ENCODE measurements around the gene SNTG2. TPM values are rescaled to one million over a fixed set of nuclear protein-coding genes. Genes with fewer than 3 reads are reported as not detected.

Gene SNTG2
- total RNA-seq, 2 donors from 2014 or later: 4.1 to 11.9 TPM

- H3K9ac ChIP-seq (ENCODE audit: extremely low read depth, low read length, poor library complexity, severe bottlenecking): no peak overlapping the region
- H3K27ac ChIP-seq (ENCODE audit: low read depth, low read length): no peak overlapping the region
- Mint-ChIP-seq H3K4me3 (no peak overlapping the region), H3K9me3 (no peaks in the 10 kb centered on the region), H3K36me3 (ENCODE audit: low read depth) (no peaks in the 10 kb centered on the region), H3K4me1 (no peaks in the 10 kb centered on the region), H3K27me3 (ENCODE audit: insufficient read depth) (no peaks in the 10 kb centered on the region), H3K27ac (no peak overlapping the region)
- H3K4me3 ChIP-seq (ENCODE audit: low read length): no peak overlapping the region
- DNase-seq: no peak
- TF ChIP-seq CTCF (conservative IDR thresholded peaks at IDR 0.05): no peak
- H3K27me3 ChIP-seq (ENCODE audit: control insufficient read depth, insufficient read depth, low read length, poor library complexity, severe bottlenecking): no peaks in the 10 kb centered on the region
- H3K9me3 ChIP-seq (ENCODE audit: control insufficient read depth, low read length): no peaks in the 10 kb centered on the region
- WGBS, 2 experiments (ENCODE audit: insufficient coverage in 1 of 2, insufficient read length in 1 of 2): 87% methylated on average over 5 of the region's 5 CpGs; no CpG with 5 or more reads in 1 of the 2 experiments
- H3K4me1 ChIP-seq (ENCODE audit: control insufficient read depth, insufficient read depth, low read length): no peaks in the 10 kb centered on the region
- H3K36me3 ChIP-seq (ENCODE audit: control insufficient read depth, insufficient read depth, low read length): no peaks in the 10 kb centered on the region
Measured at GRCh38 chr2:1251520-1251919, 300.9 kb downstream of the SNTG2 start.

GRCh38 chr2:1253629-1254028 lies 303.0 kb downstream of the SNTG2 start:
- H3K4me3 Mint-ChIP-seq: no peak overlapping the region
- WGBS, 2 experiments (ENCODE audit: insufficient coverage in 1 of 2, insufficient read length in 1 of 2): 65 to 73% methylated on average over 4 of the region's 4 CpGs
- H3K9ac ChIP-seq (ENCODE audit: extremely low read depth, low read length, poor library complexity, severe bottlenecking): no peak overlapping the region
- H3K27me3 Mint-ChIP-seq (ENCODE audit: insufficient read depth): no peaks in the 10 kb centered on the region
- DNase-seq: no peak
- no peaks in the 10 kb centered on the region for H3K36me3 Mint-ChIP-seq (ENCODE audit: low read depth)
- no peaks in the 10 kb centered on the region for H3K9me3 Mint-ChIP-seq
- H3K4me3 ChIP-seq (ENCODE audit: low read length): no peak overlapping the region
- TF ChIP-seq CTCF (conservative IDR thresholded peaks at IDR 0.05): no peak
- no peak overlapping the region for H3K27ac Mint-ChIP-seq
- H3K9me3 ChIP-seq (ENCODE audit: control insufficient read depth, low read length): no peaks in the 10 kb centered on the region
- H3K4me1 ChIP-seq (ENCODE audit: control insufficient read depth, insufficient read depth, low read length): no peaks in the 10 kb centered on the region
- H3K27ac ChIP-seq (ENCODE audit: low read depth, low read length): no peak overlapping the region
- H3K27me3 ChIP-seq (ENCODE audit: control insufficient read depth, insufficient read depth, low read length, poor library complexity, severe bottlenecking): no peaks in the 10 kb centered on the region
- H3K36me3 ChIP-seq (ENCODE audit: control insufficient read depth, insufficient read depth, low read length): no peaks in the 10 kb centered on the region
- H3K4me1 Mint-ChIP-seq: no peaks in the 10 kb centered on the region

GRCh38 chr2:1254662-1255343 lies 304.2 kb downstream of the SNTG2 start:
- DNase-seq: no peak
- no peak overlapping the region for H3K27ac Mint-ChIP-seq
- Histone ChIP-seq H3K27me3 (ENCODE audit: control insufficient read depth, insufficient read depth, low read length, poor library complexity, severe bottlenecking) (no peaks in the 10 kb centered on the region), H3K9me3 (ENCODE audit: control insufficient read depth, low read length) (no peaks in the 10 kb centered on the region), H3K4me1 (ENCODE audit: control insufficient read depth, insufficient read depth, low read length) (no peaks in the 10 kb centered on the region), H3K36me3 (ENCODE audit: control insufficient read depth, insufficient read depth, low read length) (no peaks in the 10 kb centered on the region), H3K27ac (ENCODE audit: low read depth, low read length) (no peak overlapping the region), H3K9ac (ENCODE audit: extremely low read depth, low read length, poor library complexity, severe bottlenecking) (no peak overlapping the region), H3K4me3 (ENCODE audit: low read length) (no peak overlapping the region)
- no peaks in the 10 kb centered on the region for H3K36me3 Mint-ChIP-seq (ENCODE audit: low read depth)
- no peaks in the 10 kb centered on the region for H3K9me3 Mint-ChIP-seq
- H3K27me3 Mint-ChIP-seq (ENCODE audit: insufficient read depth): no peaks in the 10 kb centered on the region
- 89 to 93% methylated on average over 16 to 18 of the region's 18 CpGs for WGBS, 2 experiments (ENCODE audit: insufficient coverage in 1 of 2, insufficient read length in 1 of 2)
- H3K4me1 Mint-ChIP-seq: no peaks in the 10 kb centered on the region
- no peak overlapping the region for H3K4me3 Mint-ChIP-seq
- TF ChIP-seq CTCF (conservative IDR thresholded peaks at IDR 0.05): no peak

All from endodermal cell (in vitro differentiated cells).